SK-N-MC (cell line): Measurements from ENCODE around the gene CACNG4.

Source experiments
- DNase-seq: peaks from one replicate; pipeline ENCODE4 v3.0.0-alpha.2; 2011; ENCODE audit warnings: low read depth, low spot score
- H3K27ac ChIP-seq: fragments of 200-600 bp; sonication (generic); 2 replicates; pipeline ENCODE4 v1.5.1; 2016; ENCODE audit warnings: mixed run types
- H3K36me3 ChIP-seq: fragments of 200-600 bp; sonication (generic); 2 replicates; pipeline ENCODE4 v1.6.1; 2017; ENCODE audit warnings: antibody characterized with exemption, low read length, mixed read lengths; ENCODE audit not compliant: insufficient read depth
- H3K4me3 ChIP-seq: fragments of 200-600 bp; sonication (generic); 2 replicates; pipeline ENCODE4 v1.5.1; 2016
- H3K9ac ChIP-seq: fragments of 200-600 bp; sonication (generic); 2 replicates; pipeline ENCODE4 v1.8.0; 2017; ENCODE audit warnings: mixed run types, mixed read lengths; ENCODE audit not compliant: insufficient read length
- H3K9me3 ChIP-seq: fragments of 200-600 bp; sonication (generic); 2 replicates; pipeline ENCODE4 v1.6.1; 2017; ENCODE audit warnings: low read depth, mild to moderate bottlenecking, antibody characterized with exemption, low read length, moderate library complexity, mixed read lengths
- EZH2 ChIP-seq: fragments of 200-600 bp; sonication (generic); IDR thresholded peaks from one replicate; pipeline ENCODE4 v1.6.1; 2017; ENCODE audit warnings: antibody characterized with exemption
- FOXP2 ChIP-seq: optimal IDR thresholded peaks from 2 replicates; pipeline ENCODE3; 2011; ENCODE audit warnings: mild to moderate bottlenecking, moderate library complexity; ENCODE audit not compliant: insufficient read depth; ENCODE audit errors: extremely low read length, control extremely low read depth
- POLR2AphosphoS5 ChIP-seq: IDR thresholded peaks from 2 replicates; pipeline ENCODE4 v1.6.1; 2012; ENCODE audit warnings: mild to moderate bottlenecking, low read depth, low read length, borderline replicate concordance

The CACNG4 gene

DNA sequence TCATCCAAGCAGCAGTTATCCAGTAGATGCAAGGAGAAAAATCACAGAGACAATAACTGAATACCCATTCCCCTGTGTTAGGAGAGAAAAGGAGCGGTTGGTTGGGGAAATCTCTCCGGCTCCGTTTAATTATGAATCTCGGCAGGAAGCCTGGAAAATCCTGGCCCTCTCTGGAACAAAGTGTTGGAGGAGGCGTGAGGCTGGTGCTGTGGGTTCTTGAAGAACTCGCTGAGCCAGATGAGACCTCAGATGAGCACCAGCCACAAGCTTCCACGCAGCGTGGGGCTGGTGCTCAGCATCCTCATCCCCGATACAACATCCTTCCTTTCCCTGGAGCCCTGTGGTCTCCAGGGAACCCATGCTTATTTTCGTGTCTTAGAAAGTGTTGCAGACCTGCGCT lies 39.7 kb downstream of the CACNG4 start:
- no peak overlapping the region for H3K4me3 ChIP-seq
- H3K9ac ChIP-seq: no peak overlapping the region
- H3K9me3 ChIP-seq: no peaks in the 10 kb centered on the region
- no peak for DNase-seq
- no peak overlapping the region for H3K27ac ChIP-seq
- H3K36me3 ChIP-seq: no peaks in the 10 kb centered on the region
- no peak for TF ChIP-seq POLR2AphosphoS5
- TF ChIP-seq FOXP2: no peak
- no peak for TF ChIP-seq EZH2

DNA sequence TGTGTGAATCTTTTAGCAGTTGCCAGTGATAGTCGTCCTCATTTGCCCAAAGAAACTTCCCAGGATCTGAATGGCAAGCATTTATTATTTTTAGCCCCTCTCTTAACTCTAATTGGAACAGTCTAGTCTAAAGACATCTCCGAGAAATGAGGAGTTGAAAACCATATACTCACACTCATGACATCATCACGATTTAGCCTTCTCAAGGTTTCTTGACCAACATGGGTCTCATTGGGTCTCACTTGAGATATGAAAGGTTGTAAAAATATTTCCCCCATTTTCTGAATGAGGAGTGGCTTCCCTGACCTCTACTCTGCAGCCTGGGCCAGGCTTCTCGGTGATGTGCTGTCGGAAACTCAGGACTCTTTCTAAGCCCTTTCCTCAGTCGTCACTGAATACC lies 42.8 kb downstream of the CACNG4 start:
- Histone ChIP-seq H3K9ac (no peak overlapping the region), H3K36me3 (no peaks in the 10 kb centered on the region), H3K4me3 (no peak overlapping the region), H3K9me3 (no peaks in the 10 kb centered on the region), H3K27ac (no peak overlapping the region)
- no peak for DNase-seq
- no peak for TF ChIP-seq EZH2
- TF ChIP-seq FOXP2: no peak
- TF ChIP-seq POLR2AphosphoS5: no peak

DNA sequence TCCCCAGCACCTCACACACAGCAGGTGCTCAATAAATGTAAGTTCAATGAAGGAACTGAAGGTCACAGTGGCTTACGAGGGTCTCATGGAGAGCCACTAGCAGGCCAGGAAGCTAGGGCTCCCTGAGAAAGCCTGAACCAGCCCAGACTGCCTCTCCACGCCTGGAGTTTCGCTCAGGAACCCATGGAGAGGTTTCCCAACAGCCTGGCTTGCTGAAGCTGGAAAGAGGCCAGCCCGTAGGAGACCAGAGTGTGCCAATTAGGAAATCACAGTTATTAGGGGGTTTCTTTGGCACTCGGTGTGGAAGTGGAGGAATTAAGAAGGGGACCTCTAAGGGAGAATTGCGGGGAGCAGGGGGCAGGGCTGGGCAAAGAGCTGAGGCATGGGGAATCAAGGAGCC lies 43.6 kb downstream of the CACNG4 start:
- no peaks in the 10 kb centered on the region for H3K9me3 ChIP-seq
- H3K9ac ChIP-seq: no peak overlapping the region

DNA sequence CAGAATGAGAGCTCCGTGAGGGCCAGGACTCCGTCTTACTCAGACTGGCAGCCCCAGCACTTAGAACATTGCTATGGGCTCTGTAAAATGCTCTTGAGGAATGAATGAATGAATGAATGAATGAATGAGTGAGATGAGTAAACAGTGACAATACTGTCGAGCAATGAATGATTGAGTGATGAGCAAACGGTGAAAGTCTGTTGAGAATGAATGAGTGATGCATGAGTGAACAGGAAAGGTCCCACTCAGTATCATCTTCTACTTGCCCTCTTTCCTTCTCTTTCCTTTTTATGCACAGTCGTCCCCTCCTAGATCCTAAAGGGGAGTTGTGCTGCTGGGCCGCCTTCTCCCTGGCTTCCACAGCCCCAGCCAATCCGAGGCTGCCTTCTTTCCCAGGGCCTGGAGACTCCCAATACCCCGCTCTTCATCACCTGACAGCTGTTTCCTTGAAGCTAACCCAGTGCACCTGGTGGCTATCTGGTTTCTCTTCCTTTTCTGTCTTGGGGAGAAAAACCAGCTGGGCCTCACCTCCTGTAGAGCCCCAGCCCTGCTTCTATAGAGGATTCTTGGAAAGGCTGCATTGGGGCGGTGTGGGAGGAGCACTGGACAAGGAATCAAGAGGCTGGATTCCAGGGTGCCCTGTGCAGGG lies 47.1 kb downstream of the CACNG4 start:
- no peak overlapping the region for H3K4me3 ChIP-seq
- TF ChIP-seq FOXP2 (no peak), EZH2 (no peak), POLR2AphosphoS5 (no peak)
- no peaks in the 10 kb centered on the region for H3K36me3 ChIP-seq
- no peaks in the 10 kb centered on the region for H3K9me3 ChIP-seq
- DNase-seq: no peak
- H3K27ac ChIP-seq: no peak overlapping the region
- H3K9ac ChIP-seq: no peak overlapping the region

More for the DNA sequence above, 43.6 kb downstream of the CACNG4 start:
- Histone ChIP-seq H3K4me3 (no peak overlapping the region), H3K36me3 (no peaks in the 10 kb centered on the region), H3K27ac (no peak overlapping the region)
- TF ChIP-seq POLR2AphosphoS5: no peak
- no peak for TF ChIP-seq EZH2
- TF ChIP-seq FOXP2: no peak
- DNase-seq: no peak

DNA sequence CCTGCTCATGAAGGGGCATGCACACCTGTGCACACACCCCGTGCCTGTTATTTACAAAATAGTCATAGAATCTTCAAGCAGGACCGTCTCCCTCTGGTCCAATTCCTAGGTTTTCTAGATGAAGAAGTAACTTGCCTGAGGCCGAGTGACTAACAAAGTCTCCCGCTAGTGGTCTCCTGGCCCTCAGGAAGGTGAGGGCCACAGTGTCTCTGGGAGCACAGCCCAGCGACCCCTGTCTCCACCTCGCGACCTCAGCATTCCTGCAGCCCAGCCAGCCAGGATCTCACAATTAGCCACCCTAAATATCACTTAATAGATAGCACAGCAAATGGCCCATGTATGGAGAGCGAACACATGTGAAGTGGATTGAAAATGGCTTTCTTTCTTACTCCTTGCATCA lies 49.4 kb downstream of the CACNG4 start:
- Histone ChIP-seq H3K27ac (no peak overlapping the region), H3K4me3 (no peak overlapping the region), H3K9me3 (no peaks in the 10 kb centered on the region), H3K9ac (no peak overlapping the region), H3K36me3 (no peaks in the 10 kb centered on the region)
- TF ChIP-seq EZH2 (no peak), FOXP2 (no peak), POLR2AphosphoS5 (no peak)
- DNase-seq: no peak

DNA sequence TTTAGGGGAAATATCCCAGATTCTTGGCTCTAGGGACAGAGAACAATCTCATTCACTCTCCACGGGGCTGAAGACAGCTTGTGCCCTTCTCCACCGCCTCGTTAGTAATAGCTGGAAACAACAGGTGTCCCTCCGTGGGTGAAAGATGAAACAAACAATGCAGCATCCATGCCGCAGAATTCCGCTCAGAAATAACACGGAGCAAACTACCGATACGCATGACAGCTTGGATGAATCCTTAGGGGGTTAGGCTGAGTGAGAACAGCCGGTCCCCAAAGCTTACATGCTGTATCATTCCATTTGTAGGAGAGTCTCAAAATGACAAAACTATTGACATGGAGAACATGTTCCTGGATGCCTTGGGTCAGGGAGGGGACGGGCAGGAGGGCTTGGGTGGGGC lies 50.5 kb downstream of the CACNG4 start:
- no peaks in the 10 kb centered on the region for H3K9me3 ChIP-seq
- H3K27ac ChIP-seq: no peak overlapping the region
- H3K36me3 ChIP-seq: no peaks in the 10 kb centered on the region
- H3K9ac ChIP-seq: no peak overlapping the region
- H3K4me3 ChIP-seq: no peak overlapping the region
- DNase-seq: no peak
- TF ChIP-seq FOXP2 (no peak), POLR2AphosphoS5 (no peak), EZH2 (no peak)

DNA sequence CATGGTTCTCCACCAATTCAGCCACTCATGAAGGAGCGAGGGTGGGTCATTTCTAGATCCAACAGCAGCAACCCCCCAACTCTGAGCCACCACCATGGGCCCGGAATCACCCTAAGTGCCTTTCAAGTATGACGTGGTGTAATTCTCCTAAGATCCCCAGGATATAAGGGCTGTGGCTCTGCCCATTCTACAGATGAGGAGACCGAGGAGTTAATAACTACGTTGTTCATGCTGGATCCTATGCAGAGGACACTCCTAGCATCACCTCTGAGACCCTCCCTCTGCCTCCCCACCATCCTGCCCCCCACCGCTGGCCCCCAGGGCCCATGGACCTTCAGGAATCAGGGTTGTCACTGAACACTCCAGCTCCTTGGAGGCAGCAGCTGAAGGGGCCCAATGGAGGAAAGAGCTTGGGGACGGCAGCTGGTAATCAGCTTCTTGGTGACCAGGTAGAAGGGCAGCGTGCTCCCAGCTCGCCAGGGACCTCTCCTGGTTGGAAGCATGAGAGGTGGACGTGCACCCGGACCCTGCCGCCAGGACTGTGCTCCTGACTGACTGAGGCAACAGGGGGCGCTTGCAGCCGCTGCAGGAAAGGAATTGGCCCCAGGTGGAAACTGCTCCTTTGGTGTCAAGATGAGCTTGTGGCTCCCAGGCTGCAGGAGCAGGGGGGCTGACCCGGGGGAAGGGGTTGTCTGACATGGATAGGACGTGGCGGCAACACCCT lies 51.7 kb downstream of the CACNG4 start:
- no peaks in the 10 kb centered on the region for H3K36me3 ChIP-seq
- no peak overlapping the region for H3K27ac ChIP-seq
- H3K4me3 ChIP-seq: no peak overlapping the region
- no peak for DNase-seq
- no peaks in the 10 kb centered on the region for H3K9me3 ChIP-seq
- no peak overlapping the region for H3K9ac ChIP-seq
- TF ChIP-seq FOXP2 (no peak), POLR2AphosphoS5 (no peak), EZH2 (no peak)

DNA sequence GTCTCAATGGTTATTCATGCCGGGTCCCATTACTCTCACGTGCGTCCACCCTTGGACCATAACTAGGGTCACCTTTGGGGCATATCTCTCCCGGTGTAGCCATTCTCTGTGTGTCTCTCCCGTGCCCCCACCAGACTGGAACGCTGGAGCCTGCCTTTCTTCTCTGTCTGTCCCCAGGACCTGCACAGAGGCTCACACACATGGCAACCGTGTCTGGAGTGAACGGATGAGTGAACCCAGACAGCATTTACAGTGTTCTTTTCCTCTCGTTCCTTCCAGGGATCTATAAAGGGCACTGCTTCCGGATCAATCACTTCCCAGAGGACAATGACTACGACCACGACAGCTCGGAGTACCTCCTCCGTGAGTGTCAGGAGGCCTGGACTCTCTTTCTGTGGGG lies 53.4 kb downstream of the CACNG4 start:
- TF ChIP-seq FOXP2: no peak
- no peak for TF ChIP-seq POLR2AphosphoS5
- no peak for TF ChIP-seq EZH2
- H3K4me3 ChIP-seq: no peak overlapping the region
- no peak overlapping the region for H3K9ac ChIP-seq

More for the DNA sequence above, 53.4 kb downstream of the CACNG4 start:
- no peak for DNase-seq
- Histone ChIP-seq H3K9me3 (no peaks in the 10 kb centered on the region), H3K36me3 (no peaks in the 10 kb centered on the region), H3K27ac (no peak overlapping the region)
